ENCODE data around the gene MAB21L4.

- TF ChIP-seq CTCF (IDR thresholded peaks at IDR 0.05) (no peak), EP300 (IDR thresholded peaks at IDR 0.05) (no peak)
These were observed 23.4 kb downstream of the MAB21L4 start for GRCh38 chr2:240872317-240873097.
